ENCODE results near the gene DTD2.

The DTD2 gene

GRCh38 chr14:31457665-31458659, 656 bp upstream of the DTD2 start:
- CTCF ChIA-PET, result interaction anchor here (0.5 to 0.7 kb wide), 2 partner anchors 37 to 307 kb away, joined by 3 read pairs; no protein-coding TSS in a partner anchor
- POLR2A ChIA-PET, result interaction anchor here (0.6 to 3.1 kb wide), 6 partner anchors 10 to 107 kb away, joined by 3 to 24 read pairs (median 4); partner anchors contain the start of gene HEATR5A
- no peak for DNase-seq (ENCODE audit: extremely low spot score)
- TF ChIP-seq L3MBTL2 (conservative IDR thresholded peaks at IDR 0.05) (no peak), ZNF384 (IDR thresholded peaks at IDR 0.05) (no peak), ELF4 (IDR thresholded peaks at IDR 0.05) (no peak), ARNT (IDR thresholded peaks at IDR 0.05) (no peak), HDGF (IDR thresholded peaks at IDR 0.05; ENCODE audit: borderline replicate concordance) (no peak), BHLHE40 (IDR thresholded peaks at IDR 0.05; ENCODE audit: borderline replicate concordance) (no peak), FOXK2 (IDR thresholded peaks at IDR 0.05) (no peak), FOXA1 (IDR thresholded peaks at IDR 0.05) (no peak), FOXM1 (IDR thresholded peaks at IDR 0.05; ENCODE audit: borderline replicate concordance) (no peak), NFRKB (IDR thresholded peaks at IDR 0.05) (no peak), TARDBP (IDR thresholded peaks at IDR 0.05) (no peak), LEF1 (IDR thresholded peaks at IDR 0.05; ENCODE audit: borderline replicate concordance) (no peak), PKNOX1 (IDR thresholded peaks at IDR 0.05) (no peak), SP1 (IDR thresholded peaks at IDR 0.05) (no peak), CTBP1 (IDR thresholded peaks at IDR 0.05; ENCODE audit: borderline replicate concordance) (no peak), SUZ12 (IDR thresholded peaks at IDR 0.05) (no peak)

- TF ChIP-seq LEF1 (IDR thresholded peaks at IDR 0.05; ENCODE audit: borderline replicate concordance) (no peak), ELF4 (IDR thresholded peaks at IDR 0.05) (no peak), NFRKB (IDR thresholded peaks at IDR 0.05) (no peak)
- POLR2A ChIA-PET, result interaction anchor here (0.8 to 1.0 kb wide), 2 partner anchors 29 to 243 kb away, joined by 3 read pairs; partner anchors contain the start of genes HEATR5A and HECTD1
- DNase-seq (ENCODE audit: extremely low spot score), result peak; percentile 27
- CTCF ChIA-PET, result interaction anchor here (0.7 kb wide), 1 partner anchor 11 kb away, joined by 5 read pairs; no protein-coding TSS in a partner anchor
These were observed 7.2 kb downstream of the DTD2 start for GRCh38 chr14:31449971-31450610.

- POLR2A ChIA-PET, result interaction anchor here (0.8 to 1.7 kb wide), 3 partner anchors 8 to 242 kb away, joined by 3 to 7 read pairs (median 3); partner anchors contain the start of genes DTD2, HEATR5A and HECTD1
These were observed 8.2 kb downstream of the DTD2 start for GRCh38 chr14:31449136-31449535.

DNA sequence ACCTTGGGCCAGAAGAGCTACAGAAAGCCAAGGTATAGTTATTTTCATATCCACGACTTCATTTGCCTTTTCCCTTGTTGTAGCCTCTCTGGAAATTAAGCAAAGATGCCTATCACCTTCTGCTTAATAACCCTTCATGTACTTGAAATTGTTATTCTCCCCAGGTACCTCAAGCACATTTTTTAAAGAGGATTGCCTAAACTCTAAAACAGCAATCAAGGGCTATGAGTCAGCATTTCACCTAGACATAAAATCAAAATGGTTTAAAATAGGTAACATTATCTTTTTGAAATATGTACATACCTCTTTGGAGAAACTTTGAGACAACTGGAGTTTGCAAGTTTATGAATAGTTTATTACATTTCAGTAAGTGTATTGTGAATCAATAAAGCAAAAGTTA, 11.6 kb downstream of the DTD2 start:
- CTCF ChIA-PET, result interaction anchor here (0.6 kb wide), 1 partner anchor 44 kb away, joined by 3 read pairs; no protein-coding TSS in a partner anchor
- POLR2A ChIA-PET, result interaction anchor here (0.9 to 1.0 kb wide), 2 partner anchors 12 to 25 kb away, joined by 3 to 5 read pairs; partner anchors contain the start of genes DTD2 and HEATR5A

More at GRCh38 chr14:31449136-31449535, 8.2 kb downstream of the DTD2 start:
- TF ChIP-seq HDGF (IDR thresholded peaks at IDR 0.05; ENCODE audit: borderline replicate concordance), result no peak
- no peak for TF ChIP-seq FOXA1 (IDR thresholded peaks at IDR 0.05)
- no peak for TF ChIP-seq CTBP1 (IDR thresholded peaks at IDR 0.05; ENCODE audit: borderline replicate concordance)
- no peak for TF ChIP-seq LEF1 (IDR thresholded peaks at IDR 0.05; ENCODE audit: borderline replicate concordance)
- TF ChIP-seq NFRKB (IDR thresholded peaks at IDR 0.05), result no peak
- TF ChIP-seq TARDBP (IDR thresholded peaks at IDR 0.05), result no peak
- TF ChIP-seq SUZ12 (IDR thresholded peaks at IDR 0.05), result no peak
- no peak for TF ChIP-seq L3MBTL2 (conservative IDR thresholded peaks at IDR 0.05)
- no peak for TF ChIP-seq BHLHE40 (IDR thresholded peaks at IDR 0.05; ENCODE audit: borderline replicate concordance)
- TF ChIP-seq FOXM1 (IDR thresholded peaks at IDR 0.05; ENCODE audit: borderline replicate concordance), result no peak
- no peak for TF ChIP-seq FOXK2 (IDR thresholded peaks at IDR 0.05)
- TF ChIP-seq ZNF384 (IDR thresholded peaks at IDR 0.05), result no peak
- no peak for TF ChIP-seq PKNOX1 (IDR thresholded peaks at IDR 0.05)
- TF ChIP-seq SP1 (IDR thresholded peaks at IDR 0.05), result no peak
- TF ChIP-seq ELF4 (IDR thresholded peaks at IDR 0.05), result no peak
- no peak for DNase-seq (ENCODE audit: extremely low spot score)
- CTCF ChIA-PET, result interaction anchor here (0.7 kb wide), 1 partner anchor 10 kb away, joined by 5 read pairs; no protein-coding TSS in a partner anchor

GRCh38 chr14:31442284-31442683, 15.0 kb downstream of the DTD2 start:
- CTCF ChIA-PET, result interaction anchor here (0.7 to 0.8 kb wide), 2 partner anchors 10 to 879 kb away, joined by 4 read pairs; no protein-coding TSS in a partner anchor
- no peak for TF ChIP-seq TARDBP (IDR thresholded peaks at IDR 0.05)
- no peak for DNase-seq (ENCODE audit: extremely low spot score)
- POLR2A ChIA-PET, result no interaction called here

More for the DNA sequence above, 11.6 kb downstream of the DTD2 start:
- TF ChIP-seq CTBP1 (IDR thresholded peaks at IDR 0.05; ENCODE audit: borderline replicate concordance) (no peak), TARDBP (IDR thresholded peaks at IDR 0.05) (no peak), FOXK2 (IDR thresholded peaks at IDR 0.05) (no peak), NFRKB (IDR thresholded peaks at IDR 0.05) (no peak), BHLHE40 (IDR thresholded peaks at IDR 0.05; ENCODE audit: borderline replicate concordance) (no peak), FOXA1 (IDR thresholded peaks at IDR 0.05) (no peak), SUZ12 (IDR thresholded peaks at IDR 0.05) (no peak), FOXM1 (IDR thresholded peaks at IDR 0.05; ENCODE audit: borderline replicate concordance) (no peak), LEF1 (IDR thresholded peaks at IDR 0.05; ENCODE audit: borderline replicate concordance) (no peak), L3MBTL2 (conservative IDR thresholded peaks at IDR 0.05) (no peak)
- DNase-seq (ENCODE audit: extremely low spot score), result no peak

All from HEK293T (cell line).